Spleen (tissue), 11 donors: ENCODE measurements around the gene PAM. TPM values are rescaled to one million over a fixed set of nuclear protein-coding genes. Genes with fewer than 3 reads are reported as not detected.

Source experiments
- DNase-seq: peaks from one replicate; pipeline ENCODE4 v3.0.0-alpha.2; 2020
- H3K27ac ChIP-seq, 8 donors: fragments of 200-600 bp; sonication (generic) in 7 of 8; 1 replicate in 4 of 8; 2 replicates in 4 of 8; pipeline versions ENCODE4 v1.5.0 to v1.8.0; 2016 to 2021; ENCODE audit warnings: inconsistent platforms in 4 of 8, mild to moderate bottlenecking in 4 of 8, moderate library complexity in 1 of 8
- H3K27me3 ChIP-seq, 7 donors: fragments of 200-600 bp; sonication (generic) in 6 of 7; replicated peaks in 1 of 7; 1 replicate in 4 of 7; 2 replicates in 3 of 7; pipeline versions ENCODE4 v1.5.0 to v1.8.0; 2016 to 2021; ENCODE audit warnings: inconsistent platforms in 3 of 7, mild to moderate bottlenecking in 1 of 7
- H3K36me3 ChIP-seq, 6 donors: fragments of 200-600 bp; sonication (generic) in 5 of 6; 1 replicate in 4 of 6; 2 replicates in 2 of 6; pipeline versions ENCODE4 v1.5.0 to v1.8.0; 2016 to 2021; ENCODE audit warnings: inconsistent platforms in 2 of 6
- H3K4me1 ChIP-seq, 6 donors: fragments of 200-600 bp; sonication (generic) in 5 of 6; 1 replicate in 3 of 6; 2 replicates in 3 of 6; pipeline versions ENCODE4 v1.5.0 to v1.8.0; 2016 to 2021; ENCODE audit warnings: inconsistent platforms in 3 of 6
- H3K4me3 ChIP-seq, 8 donors: fragments of 200-600 bp; sonication (generic) in 7 of 8; 1 replicate in 4 of 8; 2 replicates in 4 of 8; pipeline versions ENCODE4 v1.5.0 to v1.8.0; 2016 to 2021; ENCODE audit warnings: inconsistent platforms in 4 of 8, mild to moderate bottlenecking in 4 of 8, moderate library complexity in 2 of 8
- H3K9me3 ChIP-seq, 8 donors: fragments of 200-600 bp; sonication (generic) in 7 of 8; 1 replicate in 4 of 8; 2 replicates in 4 of 8; pipeline versions ENCODE4 v1.5.0 to v1.8.0; 2016 to 2021; ENCODE audit warnings: inconsistent platforms in 4 of 8
- POLR2A ChIP-seq, 3 donors: fragments of 450-650 bp; IDR thresholded peaks; one replicate each; pipeline ENCODE4 v1.5.1; 2017; ENCODE audit warnings: antibody characterized with exemption in 3 of 3, mild to moderate bottlenecking in 1 of 3
- POLR2AphosphoS5 ChIP-seq, 3 donors: sonication (generic); formaldehyde crosslinking; IDR thresholded peaks; one replicate each; pipeline ENCODE4 v1.5.1; 2017; ENCODE audit warnings: antibody characterized with exemption in 3 of 3
- WGBS, 5 donors: extraction: QIAGEN DNeasy Blood & Tissue Kit in 3 of 5; methylation state at CpG; one replicate each; pipeline versions ENCODE4 v1.1.5 to v1.1.7; 2013 to 2018; 5-methylcytosine and 5-hydroxymethylcytosine counted together
- intact Hi-C: fragments of 100-400 bp; cut with DNase I; formaldehyde crosslinking; loops from one replicate; pipeline ENCODE4 v1.15.0; 2023; ENCODE audit warnings: low total_unique reads
- polyA plus RNA-seq, 3 donors: library from polyadenylated mRNA; stranded (reverse); fragments of 200-250 nt; gene quantifications; one replicate each; pipeline ENCODE4 v1.2.1, GENCODE V29; 2013
- total RNA-seq, 7 donors: library from RNA; depleted of rRNA in 3 of 7; stranded (reverse); fragments of >200 nt in 3 of 7; fragmentation: NEBNext Ultra II Directional in 4 of 7; extraction: Animal tissue kit (Norgen Biotek cat#: 25700) in 4 of 7; gene quantifications; one replicate each; pipeline versions ENCODE4 v1.1.0 to v1.2.1, GENCODE V29; 2016 to 2021
- TF ChIP-seq, protein P1 (sequence below), 11 experiments: fragments of 200-600 bp in 7 of 11; fragments of 450-650 bp in 4 of 11; sonication (generic) in 4 of 11; IDR thresholded peaks in 8 of 11; conservative IDR thresholded peaks in 3 of 11; 1 replicate in 7 of 11; 2 replicates in 4 of 11; pipeline versions ENCODE4 v1.4.0 to v1.8.0; 2016 to 2021; ENCODE audit warnings: antibody characterized with exemption in 11 of 11, inconsistent platforms in 4 of 11, mild to moderate bottlenecking in 1 of 11
- donor health status: healthy with polysubstance abuse.
- donor health status: DM: no; HTN: no; CAD: no; lungs with moderate emphysema.
- donor health status: DM: no; HTN: no; CAD: no.
- donor health status: Bipolar disorder and iron deficiency.
- donor health status: healthy.
- donor health status: DM: no; HTN: no; CAD: no.
- donor health status: DM: yes; HTN: yes; CAD: no.

Gene PAM
- total and polyA plus RNA-seq, 10 donors = 37.4 to 155 (median 110) TPM

DNA sequence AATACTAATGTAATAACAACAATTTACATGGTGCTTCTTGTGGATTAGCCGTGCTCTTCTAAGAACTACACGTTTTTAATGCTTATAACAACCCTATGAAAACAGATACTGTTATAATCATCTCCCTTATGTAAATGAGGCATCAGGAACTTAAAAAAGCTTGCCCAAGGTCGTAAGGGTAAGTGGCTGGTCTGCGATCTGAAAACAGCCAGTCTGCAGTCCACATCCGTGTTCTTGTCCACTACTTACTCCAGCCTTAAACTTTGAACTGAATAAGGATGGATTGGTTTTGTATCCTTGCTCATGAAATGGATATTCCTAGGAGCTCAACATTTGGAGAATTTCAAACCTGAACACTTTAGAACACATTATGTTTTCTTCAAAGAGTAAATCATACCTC is 26.7 kb downstream of the PAM start:
- Histone ChIP-seq H3K27ac (peak overlapping the region in 5 of 8 donors; percentile 13 to 71 (median 29)), H3K9me3 (no peaks in the 10 kb centered on the region)

DNA sequence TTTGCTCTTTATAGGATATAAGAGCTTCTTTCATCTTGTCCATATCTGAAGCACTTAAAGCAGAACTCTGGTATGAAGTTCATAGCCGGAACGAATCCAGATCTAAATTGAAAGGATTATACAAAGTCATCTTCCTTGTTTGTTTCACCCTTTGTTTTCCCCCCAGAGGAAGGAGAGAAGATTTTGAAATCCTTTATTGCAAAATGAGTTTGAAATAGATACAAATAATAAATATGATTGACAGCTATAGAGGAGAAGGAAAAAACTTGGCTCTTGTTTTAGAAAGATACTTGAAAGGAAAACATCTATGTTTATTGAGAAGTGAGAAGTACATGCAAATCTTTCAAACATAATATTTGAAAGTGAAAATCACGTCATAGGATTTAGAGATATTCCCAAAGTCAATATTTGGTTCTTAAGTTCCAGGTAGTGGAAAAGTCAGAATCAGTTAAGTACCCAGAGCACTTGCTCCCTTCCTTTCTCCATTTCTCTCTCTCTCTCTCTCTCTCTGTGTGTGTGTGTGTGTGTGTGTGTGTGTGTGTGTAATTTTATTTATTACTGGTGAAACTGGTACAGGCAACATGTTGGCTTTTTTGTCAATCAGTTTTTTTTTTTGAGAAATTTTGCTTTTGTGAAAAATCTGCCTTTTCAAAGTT is 27.2 kb downstream of the PAM start:
- no peaks in the 10 kb centered on the region for H3K9me3 ChIP-seq
- no peak overlapping the region for H3K4me3 ChIP-seq
- peak overlapping the region in 4 of 8 donors; percentile 13 to 71 (median 40) for H3K27ac ChIP-seq
- no peak for DNase-seq
- WGBS, 5 donors = 23 to 57% (median 42%) methylated on average over 3 of the region's 3 CpGs
- H3K27me3 ChIP-seq = no peaks in the 10 kb centered on the region
- TF ChIP-seq POLR2AphosphoS5 (IDR thresholded peaks at IDR 0.05) (no peak), POLR2A (IDR thresholded peaks at IDR 0.05) (no peak)
- TF ChIP-seq, protein P1, sequence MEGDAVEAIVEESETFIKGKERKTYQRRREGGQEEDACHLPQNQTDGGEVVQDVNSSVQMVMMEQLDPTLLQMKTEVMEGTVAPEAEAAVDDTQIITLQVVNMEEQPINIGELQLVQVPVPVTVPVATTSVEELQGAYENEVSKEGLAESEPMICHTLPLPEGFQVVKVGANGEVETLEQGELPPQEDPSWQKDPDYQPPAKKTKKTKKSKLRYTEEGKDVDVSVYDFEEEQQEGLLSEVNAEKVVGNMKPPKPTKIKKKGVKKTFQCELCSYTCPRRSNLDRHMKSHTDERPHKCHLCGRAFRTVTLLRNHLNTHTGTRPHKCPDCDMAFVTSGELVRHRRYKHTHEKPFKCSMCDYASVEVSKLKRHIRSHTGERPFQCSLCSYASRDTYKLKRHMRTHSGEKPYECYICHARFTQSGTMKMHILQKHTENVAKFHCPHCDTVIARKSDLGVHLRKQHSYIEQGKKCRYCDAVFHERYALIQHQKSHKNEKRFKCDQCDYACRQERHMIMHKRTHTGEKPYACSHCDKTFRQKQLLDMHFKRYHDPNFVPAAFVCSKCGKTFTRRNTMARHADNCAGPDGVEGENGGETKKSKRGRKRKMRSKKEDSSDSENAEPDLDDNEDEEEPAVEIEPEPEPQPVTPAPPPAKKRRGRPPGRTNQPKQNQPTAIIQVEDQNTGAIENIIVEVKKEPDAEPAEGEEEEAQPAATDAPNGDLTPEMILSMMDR (IDR thresholded peaks at IDR 0.05 in 8 of 11, conservative IDR thresholded peaks at IDR 0.05 in 3 of 11) = no peak
- intact Hi-C loops = no loop called here
- no peaks in the 10 kb centered on the region for H3K36me3 ChIP-seq
- peaks cover 0 to 33% (median 24%) of the 10 kb centered on the region in 6 donors for H3K4me1 ChIP-seq

More for the DNA sequence above, 26.7 kb downstream of the PAM start:
- Histone ChIP-seq H3K27me3 (no peaks in the 10 kb centered on the region), H3K4me3 (no peak overlapping the region), H3K4me1 (peaks cover 0 to 33% (median 24%) of the 10 kb centered on the region in 6 donors), H3K36me3 (no peaks in the 10 kb centered on the region)
- 48 to 66% (median 50%) methylated on average over 5 of the region's 5 CpGs for WGBS, 5 donors
- no peak for DNase-seq
- intact Hi-C loops = no loop called here
- TF ChIP-seq POLR2AphosphoS5 (IDR thresholded peaks at IDR 0.05) (no peak), POLR2A (IDR thresholded peaks at IDR 0.05) (no peak)
- TF ChIP-seq, protein P1 (IDR thresholded peaks at IDR 0.05 in 8 of 11, conservative IDR thresholded peaks at IDR 0.05 in 3 of 11) = no peak

DNA sequence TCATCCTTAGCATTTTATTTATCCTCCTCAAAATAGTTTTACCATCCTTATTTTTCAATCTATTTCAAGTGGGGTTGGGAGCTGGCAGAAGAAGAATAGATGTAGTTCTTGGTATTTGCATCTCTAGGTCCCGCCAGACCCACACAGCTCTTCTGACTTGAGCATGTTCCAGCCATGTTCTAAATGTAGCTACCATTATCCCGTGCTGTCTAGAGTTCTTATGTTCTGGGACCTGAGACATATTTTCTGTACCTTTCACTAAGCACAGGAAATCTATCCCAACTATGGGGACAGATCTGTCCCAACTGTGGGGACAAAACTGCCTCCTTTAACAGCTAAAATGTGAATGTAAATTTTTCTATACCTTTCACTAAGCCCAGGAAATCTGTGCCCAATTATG is 32.0 kb downstream of the PAM start:
- Histone ChIP-seq H3K27me3 (no peaks in the 10 kb centered on the region), H3K36me3 (no peaks in the 10 kb centered on the region), H3K4me1 (peaks cover 0 to 10% (median 4%) of the 10 kb centered on the region in 6 donors), H3K9me3 (no peaks in the 10 kb centered on the region), H3K27ac (no peak overlapping the region), H3K4me3 (no peak overlapping the region)
- no peak for DNase-seq
- intact Hi-C loops = no loop called here
- 93 to 98% (median 94%) methylated on average over 2 of the region's 2 CpGs for WGBS, 5 donors
- TF ChIP-seq, protein P1 (IDR thresholded peaks at IDR 0.05 in 8 of 11, conservative IDR thresholded peaks at IDR 0.05 in 3 of 11) = no peak
- TF ChIP-seq POLR2A (IDR thresholded peaks at IDR 0.05) (no peak), POLR2AphosphoS5 (IDR thresholded peaks at IDR 0.05) (no peak)

DNA sequence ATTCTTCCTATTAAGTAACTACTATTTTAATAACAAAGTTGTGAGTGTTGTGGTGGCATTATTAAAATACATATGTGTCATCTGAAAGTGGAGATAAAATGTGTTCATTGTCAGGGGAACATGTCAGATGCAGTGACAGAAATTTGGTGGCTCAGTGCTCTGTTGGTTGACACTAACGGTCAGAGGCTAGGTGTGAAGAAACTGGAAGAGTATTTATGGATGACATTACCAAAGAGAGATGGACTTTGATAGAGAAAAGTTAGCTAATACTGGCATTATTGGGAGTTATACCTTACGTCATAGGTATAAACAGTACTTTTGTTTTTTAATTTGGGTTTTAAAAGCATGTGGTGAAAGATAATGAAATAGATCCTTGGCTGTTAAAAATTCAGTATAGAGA is 33.7 kb downstream of the PAM start:
- no peak overlapping the region for H3K27ac ChIP-seq
- DNase-seq = no peak
- H3K4me3 ChIP-seq = no peak overlapping the region
- H3K36me3 ChIP-seq = no peaks in the 10 kb centered on the region
- 90 to 99% (median 95%) methylated on average over 2 of the region's 2 CpGs for WGBS, 5 donors
- no peaks in the 10 kb centered on the region for H3K9me3 ChIP-seq
- intact Hi-C loops = no loop called here
- TF ChIP-seq, protein P1 (IDR thresholded peaks at IDR 0.05 in 8 of 11, conservative IDR thresholded peaks at IDR 0.05 in 3 of 11) = no peak
- TF ChIP-seq POLR2A (IDR thresholded peaks at IDR 0.05) (no peak), POLR2AphosphoS5 (IDR thresholded peaks at IDR 0.05) (no peak)
- no peaks in the 10 kb centered on the region for H3K27me3 ChIP-seq
- peaks cover 0 to 3% (median 0%) of the 10 kb centered on the region in 6 donors for H3K4me1 ChIP-seq
